Activated B cell treated with CpG ODN at 0.5 μM for 24 hours (primary cell): Measurements from ENCODE around the gene LAMA4. TPM values are rescaled to one million over a fixed set of nuclear protein-coding genes. Genes with fewer than 3 reads are reported as not detected.

Experiments
- ATAC-seq: fragments of 200-7000 bp; cut with Tn5 transposase; one replicate; pipeline ENCODE4 v1.10.0; 2021; ENCODE audit warnings: low read depth, mild to moderate bottlenecking, moderate library complexity
- CTCF ChIA-PET: fragments of 350-600 bp; sonication (Branson Sonifier 250); formaldehyde crosslinking; loops from one replicate; lab custom pipeline; 2021; ENCODE audit warnings: antibody characterized with exemption; lab: Charles Lee
- POLR2A ChIA-PET: fragments of 350-600 bp; sonication (Branson Sonifier 250); formaldehyde crosslinking; loops from one replicate; lab custom pipeline; 2021; ENCODE audit warnings: antibody characterized with exemption; lab: Charles Lee
- DNase-seq: peaks from one replicate; pipeline ENCODE4 v3.0.0; 2022
- H3K27ac Mint-ChIP-seq: one replicate; pipeline ENCODE4 v1.8.0; 2020; ENCODE audit warnings: mixed read lengths
- H3K27me3 Mint-ChIP-seq: one replicate; pipeline ENCODE4 v1.8.0; 2021; ENCODE audit warnings: mixed read lengths
- H3K36me3 Mint-ChIP-seq: one replicate; pipeline ENCODE4 v1.8.0; 2021; ENCODE audit warnings: low read depth, mixed read lengths
- H3K4me1 Mint-ChIP-seq: one replicate; pipeline ENCODE4 v1.8.0; 2021; ENCODE audit warnings: mixed read lengths
- H3K4me3 Mint-ChIP-seq: one replicate; pipeline ENCODE4 v1.8.0; 2020; ENCODE audit warnings: mild to moderate bottlenecking, mixed read lengths
- H3K9me3 Mint-ChIP-seq: one replicate; pipeline ENCODE4 v1.8.0; 2020; ENCODE audit warnings: mixed read lengths
- CTCF ChIP-seq: fragments of 200-600 bp; IDR thresholded peaks from one replicate; pipeline ENCODE4 v1.8.0; 2022; ENCODE audit warnings: antibody characterized with exemption, mild to moderate bottlenecking
- intact Hi-C: fragments of 100-400 bp; cut with micrococcal nuclease; formaldehyde crosslinking; loops from one replicate; pipeline ENCODE4 v1.15.1; 2024
- total RNA-seq: library from RNA; stranded (reverse); gene quantifications from 2 replicates; pipeline ENCODE4 v1.2.3, GENCODE V29; 2022

LAMA4 gene
- total RNA-seq, 1 donor from 2014 or later, result not detected

- CTCF ChIA-PET, result no interaction called here
- intact Hi-C loops, result no loop called here
- POLR2A ChIA-PET, result no interaction called here
- no peak for DNase-seq
- no peak for ATAC-seq
- Mint-ChIP-seq H3K9me3 (no peaks in the 10 kb centered on the region), H3K27me3 (peaks cover 14% of the 10 kb centered on the region), H3K27ac (no peak overlapping the region), H3K4me1 (no peaks in the 10 kb centered on the region), H3K36me3 (no peaks in the 10 kb centered on the region), H3K4me3 (no peak overlapping the region)
- no peak for TF ChIP-seq CTCF
Measured at GRCh38 chr6:112247275-112247674, 7.1 kb downstream of the LAMA4 start.

GRCh38 chr6:112245511-112246203 is 8.7 kb downstream of the LAMA4 start:
- H3K4me3 Mint-ChIP-seq, result no peak overlapping the region
- intact Hi-C loops, result loop anchor here (1.0 kb wide), 1 partner anchor 47 kb away; no protein-coding TSS in a partner anchor
- no peak overlapping the region for H3K27ac Mint-ChIP-seq
- no peak for DNase-seq
- ChIA-PET POLR2A (no interaction called here), CTCF (no interaction called here)
- H3K9me3 Mint-ChIP-seq, result no peaks in the 10 kb centered on the region
- H3K4me1 Mint-ChIP-seq, result no peaks in the 10 kb centered on the region
- peaks cover 11% of the 10 kb centered on the region for H3K27me3 Mint-ChIP-seq
- no peak for ATAC-seq
- no peaks in the 10 kb centered on the region for H3K36me3 Mint-ChIP-seq
- no peak for TF ChIP-seq CTCF

GRCh38 chr6:112243861-112244827 is 10.2 kb downstream of the LAMA4 start:
- H3K27ac Mint-ChIP-seq, result no peak overlapping the region
- DNase-seq (no peak), ATAC-seq (no peak)
- no peaks in the 10 kb centered on the region for H3K4me1 Mint-ChIP-seq
- CTCF ChIA-PET, result no interaction called here
- intact Hi-C loops, result no loop called here
- H3K4me3 Mint-ChIP-seq, result no peak overlapping the region
- H3K36me3 Mint-ChIP-seq, result no peaks in the 10 kb centered on the region
- H3K9me3 Mint-ChIP-seq, result no peaks in the 10 kb centered on the region
- H3K27me3 Mint-ChIP-seq, result peaks cover 10% of the 10 kb centered on the region
- POLR2A ChIA-PET, result no interaction called here
- TF ChIP-seq CTCF, result no peak

- POLR2A ChIA-PET, result no interaction called here
- no peak overlapping the region for H3K4me3 Mint-ChIP-seq
Measured at GRCh38 chr6:112241820-112242429, 12.4 kb downstream of the LAMA4 start.

More at GRCh38 chr6:112241820-112242429, 12.4 kb downstream of the LAMA4 start:
- ATAC-seq, result no peak
- DNase-seq, result no peak
- Mint-ChIP-seq H3K4me1 (no peaks in the 10 kb centered on the region), H3K27ac (no peak overlapping the region), H3K9me3 (no peaks in the 10 kb centered on the region), H3K36me3 (no peaks in the 10 kb centered on the region), H3K27me3 (peaks cover 5% of the 10 kb centered on the region)
- intact Hi-C loops, result no loop called here
- CTCF ChIA-PET, result no interaction called here
- TF ChIP-seq CTCF, result no peak
